ENCODE data around the gene PSMA2.

The PSMA2 gene

GRCh38 chr7:42931834-42932651, at the start of gene PSMA2, which contains the start of gene MRPL32:
Gene PSMA2, minus strand, starts transcription at chr7:42932174. Its CDS starts 16 bp downstream, at chr7:42932158.
Gene MRPL32, plus strand, starts transcription at chr7:42932376. Its CDS starts 11 bp downstream, at chr7:42932387.
- DNase-seq = peak; percentile 98

DNA sequence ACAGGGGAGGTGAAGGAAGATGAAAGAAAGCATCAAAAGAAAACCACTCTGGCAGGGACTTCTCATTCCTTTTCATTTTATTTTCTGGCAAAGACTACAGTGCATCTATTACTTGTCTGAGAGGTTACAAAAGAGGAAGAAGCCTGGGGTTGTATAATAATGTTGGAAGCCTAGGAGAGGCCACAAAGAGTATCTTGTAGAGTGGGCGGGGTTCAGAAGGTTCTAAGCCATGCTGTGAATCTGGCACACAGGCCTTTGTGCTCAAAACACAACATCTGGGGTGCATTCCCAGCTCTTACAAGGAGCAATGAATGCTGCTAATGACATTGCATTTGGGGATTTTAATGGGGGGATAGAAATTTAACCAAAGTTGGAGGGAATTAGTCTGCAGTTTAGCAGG, 49.6 kb upstream of the PSMA2 start:
- no peak for DNase-seq

GRCh38 chr7:42980514-42980913, 48.5 kb upstream of the PSMA2 start:
- no peak for DNase-seq

- no peak for DNase-seq
These were observed 48.1 kb upstream of the PSMA2 start for GRCh38 chr7:42980084-42980483.

DNA sequence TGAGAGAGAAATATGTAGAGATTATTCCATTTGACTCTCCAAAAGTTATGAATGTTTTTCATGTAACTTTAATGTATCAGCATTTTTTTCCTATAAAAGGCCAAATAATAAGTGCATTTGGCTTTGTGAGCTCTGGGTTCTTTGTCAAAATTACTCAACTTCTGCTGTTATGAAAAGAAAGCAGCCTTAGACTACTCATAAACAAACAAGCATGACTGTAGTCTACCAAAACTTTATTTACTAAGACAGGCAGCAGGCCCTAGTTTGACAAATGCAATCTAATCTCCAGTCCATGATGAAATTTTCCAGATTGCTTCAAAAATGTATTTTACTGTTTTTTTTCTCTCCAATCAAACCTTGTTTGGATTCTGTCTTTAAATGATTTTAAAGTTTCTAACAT, 46.5 kb upstream of the PSMA2 start:
- DNase-seq = no peak

DNA sequence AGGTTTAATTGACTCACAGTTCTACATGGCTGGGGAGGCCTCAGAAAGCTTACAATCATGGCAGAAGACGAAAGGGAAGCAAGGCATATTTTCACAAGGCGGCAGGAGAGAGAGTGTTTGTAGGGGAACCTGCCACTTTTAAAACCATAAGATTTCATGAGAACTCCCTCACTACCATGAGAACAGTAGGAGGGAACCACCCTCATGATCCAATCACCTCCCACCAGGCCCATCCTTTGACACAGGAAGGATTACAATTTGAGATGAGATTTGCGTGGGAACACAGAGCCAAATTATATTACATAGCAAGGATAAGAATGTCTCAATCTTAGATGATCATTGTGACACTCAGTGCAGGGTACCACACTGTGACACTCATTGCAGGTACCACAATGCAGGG, 44.4 kb upstream of the PSMA2 start:
- no peak for DNase-seq

GRCh38 chr7:42972699-42973500, 40.9 kb upstream of the PSMA2 start:
- DNase-seq = peak; percentile 67

DNA sequence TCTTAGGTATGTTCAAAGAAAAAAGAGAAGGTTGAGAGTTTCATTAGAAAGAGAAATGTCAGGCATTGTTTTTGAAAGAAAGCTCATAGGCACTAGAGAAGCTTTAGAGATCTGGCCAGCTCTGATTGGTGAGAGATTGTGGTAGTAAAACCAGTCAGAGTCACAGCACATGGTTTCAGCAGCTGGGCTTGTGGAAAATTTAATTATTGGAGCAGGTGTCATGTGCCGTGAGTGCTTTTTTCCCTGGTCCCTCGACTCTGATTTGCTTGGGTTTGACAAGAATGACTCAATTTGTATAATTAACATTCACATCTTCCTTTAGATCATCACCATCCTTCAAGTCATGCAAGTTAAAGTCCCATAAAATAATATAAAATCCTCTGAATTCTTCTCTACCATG, 35.4 kb upstream of the PSMA2 start:
- DNase-seq = no peak

DNA sequence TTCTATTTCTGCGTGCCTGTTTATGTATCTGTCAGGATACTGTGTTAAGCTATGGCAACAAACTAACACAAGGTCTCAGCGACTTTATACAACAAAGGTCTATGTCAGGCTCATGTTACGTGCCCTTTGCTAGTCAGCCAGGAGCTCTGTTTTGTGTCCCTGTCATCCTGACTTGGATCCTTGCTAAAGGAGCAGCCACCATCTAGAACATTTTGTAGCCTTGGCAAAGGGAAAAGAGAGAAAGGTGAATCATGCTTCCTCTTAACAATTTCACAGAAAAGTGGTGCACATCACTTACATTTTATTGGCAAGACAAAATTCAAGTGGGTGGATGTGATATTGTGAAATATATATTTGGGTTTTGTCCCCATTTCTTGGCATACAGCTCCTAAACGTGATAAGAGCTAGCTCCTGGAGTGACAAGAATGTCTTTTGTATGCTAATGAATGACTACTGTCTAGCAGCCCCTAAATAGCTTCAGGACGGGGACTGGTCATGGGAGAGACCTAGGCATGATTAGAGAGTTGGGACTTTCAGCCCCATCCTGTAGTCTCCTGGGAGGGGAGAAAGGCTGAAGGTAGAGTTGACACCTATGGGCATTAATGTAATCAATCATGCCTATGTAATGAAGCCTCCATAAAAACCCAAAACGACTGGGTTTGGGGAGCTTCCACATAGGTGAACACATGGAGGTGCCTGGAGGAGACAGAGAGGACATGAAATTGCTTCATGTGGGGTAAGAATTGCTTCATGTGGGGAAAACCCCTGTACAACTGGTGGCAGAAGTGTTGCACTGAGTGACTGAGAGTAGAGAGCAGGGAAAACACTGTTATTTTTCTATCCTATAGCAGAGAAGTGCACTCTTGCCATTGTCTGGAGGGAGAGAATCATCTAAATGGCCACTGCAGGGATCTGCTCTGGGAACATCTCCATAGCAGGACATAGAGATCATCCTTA, 33.2 kb upstream of the PSMA2 start:
- no peak for DNase-seq

GRCh38 chr7:42964293-42964692, 32.3 kb upstream of the PSMA2 start:
- DNase-seq = no peak

DNA sequence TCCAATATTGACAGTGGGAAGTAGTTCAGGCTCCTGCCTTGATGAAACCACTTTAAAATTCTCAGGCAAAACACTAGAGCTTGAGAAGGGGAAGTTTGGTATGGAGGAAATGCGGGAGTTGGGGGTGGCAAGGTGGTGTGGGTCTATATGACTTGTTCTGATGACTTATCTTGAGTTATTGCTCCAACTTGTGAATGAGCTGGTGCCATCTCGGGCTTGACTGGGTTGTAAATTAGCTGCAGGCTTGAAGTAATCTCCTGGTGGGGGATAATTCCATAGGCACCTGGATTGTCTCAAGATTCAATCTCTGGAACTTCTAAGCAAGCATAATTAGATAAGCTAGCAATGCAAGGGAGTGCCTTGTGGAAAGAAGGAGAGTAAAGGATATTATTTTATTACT, 29.2 kb upstream of the PSMA2 start:
- DNase-seq = no peak

- DNase-seq = no peak
These were observed 28.8 kb upstream of the PSMA2 start for GRCh38 chr7:42960762-42961161.

GRCh38 chr7:42959549-42959948, 27.6 kb upstream of the PSMA2 start:
- no peak for DNase-seq

DNA sequence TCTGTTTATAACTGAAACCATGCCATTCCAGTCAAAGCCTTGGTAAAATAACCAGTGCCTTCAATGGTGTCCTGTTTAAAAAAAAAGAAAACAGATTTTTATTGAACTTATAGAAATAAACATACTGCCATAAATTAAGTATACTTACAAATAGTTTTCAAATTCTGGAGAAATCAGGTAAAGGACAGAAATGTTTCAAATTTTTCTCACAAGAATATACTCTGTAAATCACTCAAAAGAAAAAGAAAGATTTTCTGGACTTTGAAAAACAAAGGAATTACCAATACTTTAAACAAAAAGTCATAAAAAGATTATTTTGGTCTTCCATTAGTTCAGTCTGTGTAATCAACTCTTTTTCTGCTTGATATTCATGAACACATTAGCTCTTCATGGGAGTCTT, 24.1 kb upstream of the PSMA2 start:
- DNase-seq = no peak

DNA sequence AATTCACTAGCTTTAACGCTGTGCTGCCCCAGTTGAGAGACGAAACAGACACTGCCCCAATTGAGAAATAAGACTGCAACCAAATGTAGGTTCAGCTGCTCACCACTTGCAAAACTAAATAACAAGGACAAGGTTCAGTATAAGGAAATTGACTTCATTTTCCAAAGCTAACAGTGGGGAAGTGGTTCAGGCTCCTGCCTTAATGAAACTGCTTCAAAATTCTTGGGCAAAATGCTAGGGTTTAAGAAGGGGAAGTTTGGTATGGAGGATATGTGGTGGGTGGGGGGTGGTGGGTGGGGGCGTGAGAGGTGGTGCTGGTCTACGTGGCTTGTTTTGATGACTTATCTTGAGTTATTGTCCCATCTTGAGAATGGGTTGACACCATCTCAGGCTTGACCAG, 22.0 kb upstream of the PSMA2 start:
- DNase-seq = no peak

GRCh38 chr7:42952328-42952727, 20.4 kb upstream of the PSMA2 start:
- no peak for DNase-seq

DNA sequence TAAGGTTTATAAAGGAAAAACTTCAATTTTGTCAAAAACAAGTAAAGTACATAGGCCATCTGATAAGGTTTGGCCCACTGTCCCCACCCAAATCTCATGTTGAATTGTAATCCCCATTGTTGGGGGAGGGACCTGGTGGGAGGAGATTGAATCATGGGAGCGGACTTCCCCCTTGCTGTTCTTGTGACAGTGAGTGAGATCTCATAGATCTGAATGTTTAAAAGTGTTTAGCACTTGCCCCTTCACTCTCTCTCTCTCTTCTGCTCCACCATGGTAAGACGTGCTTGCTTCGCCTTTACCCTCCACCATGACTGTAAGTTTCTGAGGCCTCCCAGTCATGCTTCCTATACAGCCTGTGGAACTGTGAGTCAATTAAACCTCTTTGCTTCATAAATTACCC, 18.4 kb upstream of the PSMA2 start:
- DNase-seq = no peak

DNA sequence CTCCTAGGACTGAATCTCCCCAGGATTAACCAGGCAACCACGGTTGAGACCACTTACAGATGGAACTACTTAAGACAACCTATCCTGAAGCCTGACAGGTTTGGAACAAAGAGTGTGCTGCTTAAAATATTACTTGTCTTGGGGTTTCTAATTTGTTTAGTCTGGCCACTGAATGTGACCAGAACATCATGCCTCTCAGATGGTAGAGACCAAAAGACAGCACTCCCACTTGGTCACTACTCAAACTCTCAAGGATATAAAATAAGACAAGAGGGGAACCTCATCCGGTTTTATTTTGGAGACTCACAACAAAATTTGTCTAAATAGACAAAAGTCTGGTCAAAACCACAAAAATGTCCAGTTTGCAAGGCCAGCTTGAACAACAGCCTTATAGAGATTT, 15.5 kb upstream of the PSMA2 start:
- DNase-seq = no peak

DNA sequence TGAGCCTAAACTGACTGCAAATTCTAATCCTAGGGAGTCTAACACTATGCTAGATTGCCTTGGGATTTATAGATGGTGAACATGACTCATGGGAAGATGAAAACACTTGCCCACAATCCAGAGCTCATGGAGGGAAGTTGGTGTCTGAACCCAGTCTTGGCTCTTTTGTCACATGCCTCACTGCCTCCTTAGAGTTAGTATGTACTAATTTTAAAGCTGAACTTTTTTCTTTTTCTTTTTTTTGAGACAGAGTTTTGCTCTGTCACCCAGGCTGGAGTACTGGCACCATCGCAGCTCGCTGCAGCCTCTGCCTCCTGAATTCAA, 14.6 kb upstream of the PSMA2 start:
- no peak for DNase-seq

- DNase-seq = no peak
These were observed 14.1 kb upstream of the PSMA2 start for GRCh38 chr7:42945821-42946626.

DNA sequence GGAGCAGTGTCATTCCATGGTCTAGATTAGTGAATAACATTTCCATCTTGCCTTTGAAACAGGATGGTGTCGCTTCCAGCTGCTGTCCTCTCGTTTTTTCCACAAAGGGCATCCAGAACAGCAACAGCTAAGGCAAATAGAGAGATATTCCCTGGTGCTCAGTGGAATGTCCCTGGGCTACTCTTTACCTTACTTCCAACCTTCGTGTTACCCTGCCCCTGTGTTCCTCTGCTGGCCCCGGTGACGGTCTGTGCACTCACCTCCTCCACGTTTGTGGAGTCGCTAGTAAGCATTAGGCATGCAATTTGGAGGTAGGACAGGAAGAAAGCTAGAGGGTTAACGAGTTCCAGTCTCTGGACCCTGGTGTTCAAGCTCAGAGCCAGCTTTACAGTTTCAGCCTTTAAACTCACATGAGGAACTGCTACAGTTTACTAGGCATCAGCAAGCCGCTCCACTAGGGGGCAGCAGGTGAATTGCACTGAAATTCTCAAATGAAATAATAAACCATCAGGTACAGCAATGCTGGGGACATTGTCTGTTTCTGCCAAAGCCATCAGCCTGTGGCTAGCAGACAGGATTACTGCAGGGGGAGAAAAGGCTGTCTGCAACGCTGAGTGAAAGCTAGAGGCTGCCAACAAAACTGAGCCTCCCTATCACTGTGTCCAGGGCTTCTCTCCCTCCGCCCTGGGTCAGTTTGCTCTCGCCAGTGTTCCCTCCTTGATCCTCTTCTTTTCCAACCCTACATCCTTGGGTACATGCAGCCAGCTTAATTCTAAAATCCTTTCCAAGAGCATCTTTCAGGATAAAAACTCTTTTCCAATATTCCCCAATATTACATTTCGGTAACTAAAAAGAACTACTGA, 9.2 kb upstream of the PSMA2 start:
- peak; percentile 84 for DNase-seq
